SU-DHL-6 (cell line): ENCODE results near the gene CPE.

Source experiments
- H2AFZ ChIP-seq: fragments of 200-600 bp; sonication (generic); 2 replicates; pipeline ENCODE4 v1.6.1; 2014; ENCODE audit warnings: low read depth, mild to moderate bottlenecking, moderate library complexity, mixed read lengths, antibody characterized with exemption, low read length; ENCODE audit not compliant: severe bottlenecking
- H3F3A ChIP-seq: fragments of 200-600 bp; shearing (Covaris generic); 2 replicates; pipeline ENCODE4 v1.6.0; 2016; ENCODE audit warnings: antibody characterized with exemption, mild to moderate bottlenecking; ENCODE audit not compliant: insufficient read depth
- H3K27ac ChIP-seq: fragments of 200-600 bp; sonication (generic); 2 replicates; pipeline ENCODE4 v1.5.1; 2016; ENCODE audit warnings: low read depth, mild to moderate bottlenecking, low read length, moderate library complexity, mixed read lengths
- H3K27me3 ChIP-seq: fragments of 200-600 bp; sonication (generic), shearing (Covaris generic); 2 replicates; pipeline ENCODE4 v1.6.0; 2014; ENCODE audit warnings: mild to moderate bottlenecking, low read length
- H3K36me3 ChIP-seq: fragments of 200-600 bp; sonication (generic); 2 replicates; pipeline ENCODE4 v1.6.1; 2014; ENCODE audit warnings: mild to moderate bottlenecking, low read length, mixed read lengths
- H3K4me2 ChIP-seq: fragments of 300-600, 200-600 bp; shearing (Covaris generic), sonication (generic); 2 replicates; pipeline ENCODE4 v1.6.0; 2014; ENCODE audit warnings: low read length, low read depth, mild to moderate bottlenecking; ENCODE audit not compliant: poor library complexity, severe bottlenecking
- H3K4me3 ChIP-seq: fragments of 200-600 bp; sonication (generic); 2 replicates; pipeline ENCODE4 v1.5.1; 2014; ENCODE audit warnings: antibody characterized with exemption, low read length, mild to moderate bottlenecking, mixed read lengths; ENCODE audit not compliant: insufficient read depth, poor library complexity, severe bottlenecking
- H3K79me2 ChIP-seq: fragments of 200-600 bp; sonication (generic); 2 replicates; pipeline ENCODE4 v1.6.1; 2014; ENCODE audit warnings: mild to moderate bottlenecking, low read length, moderate library complexity; ENCODE audit not compliant: insufficient read depth
- H3K9ac ChIP-seq: fragments of 200-600 bp; sonication (generic); 2 replicates; pipeline ENCODE4 v1.7.0; 2014; ENCODE audit warnings: mild to moderate bottlenecking, low read length
- H3K9me2 ChIP-seq: fragments of 200-600 bp; sonication (generic); replicated peaks from 2 replicates; pipeline ENCODE4 v1.6.1; 2014; ENCODE audit warnings: low read length; ENCODE audit not compliant: insufficient read depth
- H3K9me3 ChIP-seq: fragments of 200-600 bp; sonication (generic); 2 replicates; pipeline ENCODE4 v1.6.1; 2014; ENCODE audit warnings: low read length, mixed read lengths; ENCODE audit not compliant: insufficient read depth
- H4K20me1 ChIP-seq: fragments of 200-600 bp; sonication (generic); 2 replicates; pipeline ENCODE4 v1.6.1; 2014; ENCODE audit warnings: low read depth, mild to moderate bottlenecking, antibody characterized with exemption, low read length, moderate library complexity, mixed read lengths
- CTCF ChIP-seq: fragments of 200-600 bp; sonication (generic); IDR thresholded peaks from one replicate; pipeline ENCODE4 v1.5.1; 2017; ENCODE audit warnings: antibody characterized with exemption, mild to moderate bottlenecking, low read length, moderate library complexity; ENCODE audit not compliant: insufficient read depth, poor library complexity, severe bottlenecking
- EZH2phosphoT487 ChIP-seq: fragments of 200-600 bp; sonication (generic), shearing (Covaris generic); conservative IDR thresholded peaks from 2 replicates; pipeline ENCODE4 v1.6.1; 2018; ENCODE audit warnings: mild to moderate bottlenecking, antibody characterized with exemption, low read length, moderate library complexity, mixed read lengths

The CPE gene

GRCh38 chr4:165345666-165346417 lies 33.0 kb upstream of the CPE start:
- Histone ChIP-seq H3K36me3 (peaks cover 21% of the 10 kb centered on the region), H4K20me1 (peaks cover 10% of the 10 kb centered on the region), H3K9ac (no peak overlapping the region), H3K27me3 (no peaks in the 10 kb centered on the region), H3F3A (peaks cover 31% of the 10 kb centered on the region; the same call in 1 of the 2 replicates), H3K27ac (no peak overlapping the region), H3K9me2 (no peaks in the 10 kb centered on the region), H2AFZ (no peak overlapping the region), H3K79me2 (no peaks in the 10 kb centered on the region), H3K4me3 (no peak overlapping the region), H3K9me3 (no peaks in the 10 kb centered on the region), H3K4me2 (no peak overlapping the region)
- TF ChIP-seq CTCF (no peak), EZH2phosphoT487 (no peak)

- Histone ChIP-seq H3K4me3 (no peak overlapping the region), H2AFZ (no peak overlapping the region), H3K9me2 (no peaks in the 10 kb centered on the region), H3K9me3 (no peaks in the 10 kb centered on the region), H3F3A (peaks cover 13% of the 10 kb centered on the region; the same call in 1 of the 2 replicates), H3K36me3 (0 out of 2 replicates have a peak, but pooled peaks cover 3% of the 10 kb centered on the region), H3K9ac (no peak overlapping the region), H4K20me1 (no peaks in the 10 kb centered on the region), H3K27ac (no peak overlapping the region), H3K4me2 (no peak overlapping the region), H3K27me3 (no peaks in the 10 kb centered on the region), H3K79me2 (no peaks in the 10 kb centered on the region)
- TF ChIP-seq EZH2phosphoT487 = no peak
Observed at GRCh38 chr4:165347647-165348569, 30.9 kb upstream of the CPE start.

GRCh38 chr4:165351359-165352130 lies 27.3 kb upstream of the CPE start:
- H3K79me2 ChIP-seq = no peaks in the 10 kb centered on the region
- no peak overlapping the region for H3K27ac ChIP-seq
- H3K4me3 ChIP-seq = no peak overlapping the region
- H3K9ac ChIP-seq = no peak overlapping the region
- no peaks in the 10 kb centered on the region for H4K20me1 ChIP-seq
- no peak overlapping the region for H3K4me2 ChIP-seq
- H2AFZ ChIP-seq = no peak overlapping the region
- H3K9me2 ChIP-seq = no peaks in the 10 kb centered on the region
- no peak for TF ChIP-seq EZH2phosphoT487
- TF ChIP-seq CTCF = peak; percentile 36
- H3F3A ChIP-seq = no peaks in the 10 kb centered on the region
- H3K9me3 ChIP-seq = no peaks in the 10 kb centered on the region
- no peaks in the 10 kb centered on the region for H3K27me3 ChIP-seq
- H3K36me3 ChIP-seq = no peaks in the 10 kb centered on the region
